ENCODE data around the gene ANO6. TPM values are rescaled to one million over a fixed set of nuclear protein-coding genes. Genes with fewer than 3 reads are reported as not detected.

Gene ANO6
- total RNA-seq, 1 experiment from 2014 or later, result 59.3 TPM

- peaks cover 29% of the 10 kb centered on the region for H3K36me3 ChIP-seq (ENCODE audit: insufficient read depth, low read length, poor library complexity, severe bottlenecking)
- no peaks in the 10 kb centered on the region for H3K9me3 ChIP-seq (ENCODE audit: low read depth, low read length, poor library complexity, severe bottlenecking)
- H3K27me3 ChIP-seq (replicated peaks; ENCODE audit: insufficient read depth, low read depth, low read length, poor library complexity), result no peaks in the 10 kb centered on the region
- no peak overlapping the region for H3K4me3 ChIP-seq (ENCODE audit: low read depth, low read length, poor library complexity, severe bottlenecking)
- no TSS peak for BruUV-seq (replicated peaks)
- DNase-seq (ENCODE audit: low spot score), result no peak
- TF ChIP-seq CTCF (conservative IDR thresholded peaks at IDR 0.05; ENCODE audit: low read depth, low read length) (no peak), EZH2 (IDR thresholded peaks at IDR 0.05; ENCODE audit: borderline replicate concordance, low read depth, low read length, poor library complexity, severe bottlenecking) (no peak)
- POLR2A ChIA-PET (ENCODE audit: low non-redundant PET), result no interaction called here
- no peaks in the 10 kb centered on the region for H3K4me1 ChIP-seq (ENCODE audit: insufficient read depth, low read length, poor library complexity, severe bottlenecking)
- CTCF ChIA-PET, result no interaction called here
- no peak overlapping the region for H3K27ac ChIP-seq (ENCODE audit: low read depth, low read length, poor library complexity, severe bottlenecking)
- intact Hi-C loops (cut with micrococcal nuclease; ENCODE audit: unreplicated experiment), result no loop called here
Observed at GRCh38 chr12:45400991-45401390, 185.1 kb downstream of the ANO6 start.

- no peak for TF ChIP-seq EZH2 (IDR thresholded peaks at IDR 0.05; ENCODE audit: borderline replicate concordance, low read depth, low read length, poor library complexity, severe bottlenecking)
- no peak for TF ChIP-seq CTCF (conservative IDR thresholded peaks at IDR 0.05; ENCODE audit: low read depth, low read length)
- ChIA-PET CTCF (no interaction called here), POLR2A (ENCODE audit: low non-redundant PET) (no interaction called here)
- no peak overlapping the region for H3K4me3 ChIP-seq (ENCODE audit: low read depth, low read length, poor library complexity, severe bottlenecking)
- intact Hi-C loops (cut with micrococcal nuclease; ENCODE audit: unreplicated experiment), result no loop called here
- no peaks in the 10 kb centered on the region for H3K27me3 ChIP-seq (replicated peaks; ENCODE audit: insufficient read depth, low read depth, low read length, poor library complexity)
- no TSS peak for BruUV-seq (replicated peaks)
- H3K9me3 ChIP-seq (ENCODE audit: low read depth, low read length, poor library complexity, severe bottlenecking), result no peaks in the 10 kb centered on the region
- no peak overlapping the region for H3K27ac ChIP-seq (ENCODE audit: low read depth, low read length, poor library complexity, severe bottlenecking)
- H3K4me1 ChIP-seq (ENCODE audit: insufficient read depth, low read length, poor library complexity, severe bottlenecking), result no peaks in the 10 kb centered on the region
- peaks cover 29% of the 10 kb centered on the region for H3K36me3 ChIP-seq (ENCODE audit: insufficient read depth, low read length, poor library complexity, severe bottlenecking)
- no peak for DNase-seq (ENCODE audit: low spot score)
Observed at GRCh38 chr12:45402288-45402687, 186.4 kb downstream of the ANO6 start.

GRCh38 chr12:45406988-45407850 lies 191.3 kb downstream of the ANO6 start:
- Histone ChIP-seq H3K4me3 (ENCODE audit: low read depth, low read length, poor library complexity, severe bottlenecking) (no peak overlapping the region), H3K27me3 (replicated peaks; ENCODE audit: insufficient read depth, low read depth, low read length, poor library complexity) (no peaks in the 10 kb centered on the region), H3K9me3 (ENCODE audit: low read depth, low read length, poor library complexity, severe bottlenecking) (no peaks in the 10 kb centered on the region), H3K27ac (ENCODE audit: low read depth, low read length, poor library complexity, severe bottlenecking) (no peak overlapping the region), H3K4me1 (ENCODE audit: insufficient read depth, low read length, poor library complexity, severe bottlenecking) (no peaks in the 10 kb centered on the region), H3K36me3 (ENCODE audit: insufficient read depth, low read length, poor library complexity, severe bottlenecking) (peaks cover 62% of the 10 kb centered on the region)
- DNase-seq (ENCODE audit: low spot score), result no peak
- CTCF ChIA-PET, result no interaction called here
- POLR2A ChIA-PET (ENCODE audit: low non-redundant PET), result interaction anchor here (0.6 kb wide), 1 partner anchor 323 kb away, joined by 3 read pairs; no protein-coding TSS in a partner anchor
- BruUV-seq (replicated peaks), result no TSS peak
- TF ChIP-seq CTCF (conservative IDR thresholded peaks at IDR 0.05; ENCODE audit: low read depth, low read length), result no peak
- no peak for TF ChIP-seq EZH2 (IDR thresholded peaks at IDR 0.05; ENCODE audit: borderline replicate concordance, low read depth, low read length, poor library complexity, severe bottlenecking)
- intact Hi-C loops (cut with micrococcal nuclease; ENCODE audit: unreplicated experiment), result no loop called here
